NT2/D1 (cell line): ENCODE measurements around the gene LTBP2.

Experiments
- DNase-seq: peaks from one replicate; pipeline ENCODE4 v3.0.0-alpha.2; 2011; ENCODE audit warnings: low read depth, low spot score
- H3K27me3 ChIP-seq: 2 replicates; pipeline ENCODE4 v1.6.0; 2011; ENCODE audit warnings: mild to moderate bottlenecking; ENCODE audit not compliant: insufficient read length, insufficient read depth
- H3K36me3 ChIP-seq: 2 replicates; pipeline ENCODE4 v1.6.1; 2011; ENCODE audit warnings: mild to moderate bottlenecking, low read length, mixed read lengths; ENCODE audit not compliant: insufficient read depth, insufficient read length
- H3K4me1 ChIP-seq: 2 replicates; pipeline ENCODE4 v1.5.1; 2011; ENCODE audit not compliant: insufficient read depth, insufficient read length
- H3K4me3 ChIP-seq: 2 replicates; pipeline ENCODE4 v1.5.1; 2011; ENCODE audit warnings: low read depth; ENCODE audit not compliant: insufficient read length
- H3K9ac ChIP-seq: 2 replicates; pipeline ENCODE4 v1.6.0; 2011; ENCODE audit warnings: low read depth; ENCODE audit not compliant: insufficient read length
- H3K9me3 ChIP-seq: 2 replicates; pipeline ENCODE4 v1.5.1; 2011; ENCODE audit warnings: mild to moderate bottlenecking, low read length; ENCODE audit not compliant: insufficient read depth
- SUZ12 ChIP-seq: IDR thresholded peaks from 2 replicates; pipeline ENCODE4 v1.6.1; 2011; ENCODE audit not compliant: insufficient read length, insufficient read depth; ENCODE audit errors: extremely low read depth
- YY1 ChIP-seq: IDR thresholded peaks from 2 replicates; pipeline ENCODE4 v1.6.1; 2011; ENCODE audit not compliant: insufficient read length, insufficient read depth
- ZNF274 ChIP-seq: IDR thresholded peaks from 2 replicates; pipeline ENCODE4 v1.6.1; 2011; ENCODE audit warnings: mild to moderate bottlenecking, low read depth, low read length

The LTBP2 gene

GRCh38 chr14:74551431-74552371 lies 60.3 kb downstream of the LTBP2 start:
- Histone ChIP-seq H3K4me1 (peaks cover 16% of the 10 kb centered on the region), H3K36me3 (no peaks in the 10 kb centered on the region), H3K9ac (peak overlapping the region; percentile 38), H3K9me3 (no peaks in the 10 kb centered on the region), H3K4me3 (no peak overlapping the region), H3K27me3 (no peaks in the 10 kb centered on the region)
- TF ChIP-seq YY1 = no peak
- no peak for TF ChIP-seq ZNF274
- TF ChIP-seq SUZ12 = no peak
- no peak for DNase-seq

GRCh38 chr14:74551001-74551400 lies 61.0 kb downstream of the LTBP2 start:
- DNase-seq = no peak
- Histone ChIP-seq H3K9ac (peak overlapping the region; percentile 38), H3K4me1 (peaks cover 16% of the 10 kb centered on the region), H3K9me3 (no peaks in the 10 kb centered on the region), H3K36me3 (no peaks in the 10 kb centered on the region), H3K4me3 (no peak overlapping the region), H3K27me3 (no peaks in the 10 kb centered on the region)
- TF ChIP-seq SUZ12 (no peak), ZNF274 (no peak), YY1 (no peak)

GRCh38 chr14:74550071-74550470 lies 62.0 kb downstream of the LTBP2 start:
- no peak overlapping the region for H3K4me3 ChIP-seq
- no peak for TF ChIP-seq ZNF274
- no peak for TF ChIP-seq SUZ12
- TF ChIP-seq YY1 = no peak
- H3K9ac ChIP-seq = no peak overlapping the region
- H3K9me3 ChIP-seq = no peaks in the 10 kb centered on the region
- no peak for DNase-seq
- H3K27me3 ChIP-seq = no peaks in the 10 kb centered on the region
- H3K4me1 ChIP-seq = peaks cover 16% of the 10 kb centered on the region
- no peaks in the 10 kb centered on the region for H3K36me3 ChIP-seq

- no peak for DNase-seq
- Histone ChIP-seq H3K9ac (no peak overlapping the region), H3K36me3 (no peaks in the 10 kb centered on the region), H3K4me1 (peaks cover 16% of the 10 kb centered on the region), H3K9me3 (no peaks in the 10 kb centered on the region), H3K27me3 (no peaks in the 10 kb centered on the region), H3K4me3 (no peak overlapping the region)
- TF ChIP-seq SUZ12 (no peak), YY1 (no peak), ZNF274 (no peak)
Measured at GRCh38 chr14:74549588-74549987, 62.4 kb downstream of the LTBP2 start.

- no peak for TF ChIP-seq SUZ12
- no peak for TF ChIP-seq ZNF274
- TF ChIP-seq YY1 = no peak
- peaks cover 16% of the 10 kb centered on the region for H3K4me1 ChIP-seq
- no peak overlapping the region for H3K4me3 ChIP-seq
- H3K36me3 ChIP-seq = no peaks in the 10 kb centered on the region
- H3K9ac ChIP-seq = no peak overlapping the region
- no peaks in the 10 kb centered on the region for H3K27me3 ChIP-seq
- no peak for DNase-seq
- no peaks in the 10 kb centered on the region for H3K9me3 ChIP-seq
Measured at GRCh38 chr14:74548881-74549280, 63.2 kb downstream of the LTBP2 start.

GRCh38 chr14:74547331-74547927 lies 64.6 kb downstream of the LTBP2 start:
- Histone ChIP-seq H3K4me3 (no peak overlapping the region), H3K36me3 (no peaks in the 10 kb centered on the region), H3K9ac (no peak overlapping the region), H3K27me3 (no peaks in the 10 kb centered on the region), H3K9me3 (no peaks in the 10 kb centered on the region), H3K4me1 (peaks cover 16% of the 10 kb centered on the region)
- TF ChIP-seq SUZ12 (no peak), YY1 (no peak), ZNF274 (no peak)
- DNase-seq = no peak

GRCh38 chr14:74546416-74546815 lies 65.6 kb downstream of the LTBP2 start:
- H3K27me3 ChIP-seq = no peaks in the 10 kb centered on the region
- no peak overlapping the region for H3K9ac ChIP-seq
- peaks cover 11% of the 10 kb centered on the region for H3K4me1 ChIP-seq
- no peak for TF ChIP-seq SUZ12
- no peak for TF ChIP-seq ZNF274
- TF ChIP-seq YY1 = no peak
- H3K36me3 ChIP-seq = no peaks in the 10 kb centered on the region
- no peak overlapping the region for H3K4me3 ChIP-seq
- no peaks in the 10 kb centered on the region for H3K9me3 ChIP-seq
- DNase-seq = no peak

- Histone ChIP-seq H3K4me3 (no peak overlapping the region), H3K9me3 (no peaks in the 10 kb centered on the region), H3K27me3 (no peaks in the 10 kb centered on the region), H3K9ac (no peak overlapping the region), H3K36me3 (no peaks in the 10 kb centered on the region), H3K4me1 (peaks cover 5% of the 10 kb centered on the region)
- no peak for DNase-seq
- TF ChIP-seq YY1 (no peak), ZNF274 (no peak), SUZ12 (no peak)
Measured at GRCh38 chr14:74545386-74545785, 66.7 kb downstream of the LTBP2 start.
